ENCODE data around the gene SYNJ2.

SYNJ2 gene

GRCh38 chr6:157959451-157960227 lies 22.0 kb upstream of the SYNJ2 start:
- no peak overlapping the region for H3K4me3 ChIP-seq (ENCODE audit: control insufficient read depth, low read depth, low read length)
- DNase-seq (ENCODE audit: low read depth) = no peak
- TF ChIP-seq, protein P1, sequence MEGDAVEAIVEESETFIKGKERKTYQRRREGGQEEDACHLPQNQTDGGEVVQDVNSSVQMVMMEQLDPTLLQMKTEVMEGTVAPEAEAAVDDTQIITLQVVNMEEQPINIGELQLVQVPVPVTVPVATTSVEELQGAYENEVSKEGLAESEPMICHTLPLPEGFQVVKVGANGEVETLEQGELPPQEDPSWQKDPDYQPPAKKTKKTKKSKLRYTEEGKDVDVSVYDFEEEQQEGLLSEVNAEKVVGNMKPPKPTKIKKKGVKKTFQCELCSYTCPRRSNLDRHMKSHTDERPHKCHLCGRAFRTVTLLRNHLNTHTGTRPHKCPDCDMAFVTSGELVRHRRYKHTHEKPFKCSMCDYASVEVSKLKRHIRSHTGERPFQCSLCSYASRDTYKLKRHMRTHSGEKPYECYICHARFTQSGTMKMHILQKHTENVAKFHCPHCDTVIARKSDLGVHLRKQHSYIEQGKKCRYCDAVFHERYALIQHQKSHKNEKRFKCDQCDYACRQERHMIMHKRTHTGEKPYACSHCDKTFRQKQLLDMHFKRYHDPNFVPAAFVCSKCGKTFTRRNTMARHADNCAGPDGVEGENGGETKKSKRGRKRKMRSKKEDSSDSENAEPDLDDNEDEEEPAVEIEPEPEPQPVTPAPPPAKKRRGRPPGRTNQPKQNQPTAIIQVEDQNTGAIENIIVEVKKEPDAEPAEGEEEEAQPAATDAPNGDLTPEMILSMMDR (IDR thresholded peaks at IDR 0.05; ENCODE audit: control insufficient read depth, insufficient read depth, low read depth, low read length, missing control alignments) = no peak

DNA sequence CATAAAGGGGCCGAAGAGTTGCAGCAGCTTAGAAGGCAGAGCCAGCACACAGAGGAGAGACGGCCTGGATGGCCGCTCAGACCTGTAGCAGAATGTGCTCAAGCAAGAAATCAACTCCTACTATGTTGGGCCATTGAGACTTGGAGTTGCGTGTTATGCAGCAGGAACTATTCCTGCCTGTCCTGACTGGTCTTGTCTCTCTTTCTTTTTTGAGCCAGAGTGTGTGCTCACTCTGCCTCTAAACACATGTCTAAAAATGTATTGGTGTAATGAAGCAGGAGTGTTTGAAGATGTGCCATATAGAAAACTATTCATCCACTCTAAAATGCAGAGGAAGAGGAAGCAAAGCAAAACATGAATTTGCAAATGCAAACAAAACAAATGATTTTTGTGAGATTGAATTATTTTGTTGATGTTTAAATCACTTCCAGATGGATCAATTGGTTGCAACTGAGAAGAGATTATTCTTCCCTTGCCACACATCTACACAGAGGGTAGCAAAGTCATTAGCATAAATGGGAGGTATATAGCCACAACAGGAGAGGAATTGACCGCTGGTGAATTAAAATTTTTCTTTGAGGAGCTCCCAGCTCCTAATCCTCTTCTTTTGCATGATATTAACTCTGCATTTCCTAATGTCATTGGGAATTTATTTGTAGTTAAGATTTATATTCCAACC lies 20.4 kb upstream of the SYNJ2 start:
- TF ChIP-seq, protein P1 (IDR thresholded peaks at IDR 0.05; ENCODE audit: control insufficient read depth, insufficient read depth, low read depth, low read length, missing control alignments) = no peak
- DNase-seq (ENCODE audit: low read depth) = no peak
- H3K4me3 ChIP-seq (ENCODE audit: control insufficient read depth, low read depth, low read length) = no peak overlapping the region

DNA sequence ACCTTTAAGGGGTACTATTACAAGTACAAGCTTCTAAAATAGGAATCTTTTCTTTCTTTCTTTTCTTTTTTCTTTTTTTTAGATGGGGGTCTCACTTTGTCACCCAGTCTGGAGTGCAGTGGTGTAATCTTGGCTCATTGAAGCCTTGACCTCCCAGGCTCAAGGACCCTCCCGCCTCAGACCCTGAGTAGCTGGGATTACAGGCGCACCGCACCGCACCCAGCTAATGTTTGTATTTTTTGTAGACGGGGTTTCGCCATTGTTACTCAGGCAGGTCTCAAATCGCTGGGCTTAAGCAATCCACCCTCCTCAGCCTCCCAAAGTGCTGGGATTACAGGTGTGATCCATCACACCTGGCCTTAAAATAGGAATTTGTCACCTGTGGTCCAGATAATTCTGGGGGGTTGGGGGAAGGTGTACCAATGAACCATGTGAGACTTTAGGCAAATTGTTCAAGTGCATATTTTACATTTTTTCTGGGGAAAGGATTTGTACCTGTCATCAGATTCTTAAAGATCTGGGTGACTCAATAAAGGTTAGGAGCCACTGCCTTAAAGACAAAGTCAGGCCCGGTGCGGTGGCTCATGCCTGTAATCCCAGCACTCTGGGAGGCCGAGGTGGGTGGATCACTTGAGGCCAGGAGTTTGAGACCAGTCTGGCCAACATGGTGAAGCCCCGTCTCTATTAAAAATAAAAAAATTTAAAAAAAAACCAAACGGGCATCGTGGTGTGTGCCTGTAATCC lies 19.7 kb upstream of the SYNJ2 start:
- TF ChIP-seq, protein P1 (IDR thresholded peaks at IDR 0.05; ENCODE audit: control insufficient read depth, insufficient read depth, low read depth, low read length, missing control alignments) = no peak
- DNase-seq (ENCODE audit: low read depth) = no peak
- H3K4me3 ChIP-seq (ENCODE audit: control insufficient read depth, low read depth, low read length) = no peak overlapping the region

- no peak overlapping the region for H3K4me3 ChIP-seq (ENCODE audit: control insufficient read depth, low read depth, low read length)
- DNase-seq (ENCODE audit: low read depth) = no peak
- TF ChIP-seq, protein P1 (IDR thresholded peaks at IDR 0.05; ENCODE audit: control insufficient read depth, insufficient read depth, low read depth, low read length, missing control alignments) = no peak
These were observed 18.9 kb upstream of the SYNJ2 start for GRCh38 chr6:157962601-157963302.

- TF ChIP-seq, protein P1 (IDR thresholded peaks at IDR 0.05; ENCODE audit: control insufficient read depth, insufficient read depth, low read depth, low read length, missing control alignments) = no peak
- H3K4me3 ChIP-seq (ENCODE audit: control insufficient read depth, low read depth, low read length) = no peak overlapping the region
- no peak for DNase-seq (ENCODE audit: low read depth)
These were observed 17.6 kb upstream of the SYNJ2 start for GRCh38 chr6:157964100-157964499.

DNA sequence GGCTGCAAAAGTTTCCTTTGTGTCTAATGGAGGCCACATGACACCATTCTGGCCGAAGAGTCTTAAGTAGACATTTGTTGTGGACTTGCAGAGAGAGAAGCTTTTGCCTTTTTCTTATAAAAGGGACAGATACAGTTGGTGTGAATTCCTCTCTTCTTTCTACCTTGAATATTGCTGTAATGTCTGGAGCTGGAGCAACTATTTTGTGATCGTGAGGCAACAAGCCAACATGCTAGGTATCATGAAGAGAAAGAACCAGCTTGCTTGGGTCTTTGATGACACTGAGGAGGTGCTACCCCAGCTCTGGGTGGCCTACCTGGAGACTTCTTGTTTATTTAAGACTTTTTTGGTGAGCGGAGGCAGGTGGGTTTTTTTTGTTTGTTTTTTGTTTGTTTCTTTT lies 16.3 kb upstream of the SYNJ2 start:
- no peak for DNase-seq (ENCODE audit: low read depth)
- TF ChIP-seq, protein P1 (IDR thresholded peaks at IDR 0.05; ENCODE audit: control insufficient read depth, insufficient read depth, low read depth, low read length, missing control alignments) = no peak
- no peak overlapping the region for H3K4me3 ChIP-seq (ENCODE audit: control insufficient read depth, low read depth, low read length)

Measured in AG09309 (cell line).